GM18499 (cell line): ENCODE results near the gene GIGYF1.
A peak's percentile ranks its signal among the peaks of the same experiment; 100 is the strongest.
"Not testable (repeated sequence)": the region's sequence is repeated elsewhere in the genome, so short reads cannot be mapped to it uniquely, and the experiment has no call there.

Experiments
- ATAC-seq: cut with Tn5 transposase; IDR thresholded peaks from one replicate; pipeline ENCODE4 v1.9.1; 2021; ENCODE audit warnings: moderate number of reproducible peaks; ENCODE audit not compliant: insufficient read depth, unreplicated experiment

Gene GIGYF1

GRCh38 chr7:100674411-100675104 lies 19.5 kb downstream of the GIGYF1 start:
- ATAC-seq = no peak

GRCh38 chr7:100673942-100674410 lies 20.1 kb downstream of the GIGYF1 start:
- ATAC-seq = no peak

GRCh38 chr7:100673302-100673941 lies 20.6 kb downstream of the GIGYF1 start, which contains the start of gene GNB2:
Gene GNB2 (plus strand): TSS chr7:100673740. CDS start chr7:100676266, 2,526 bp downstream.
- ATAC-seq = peak; percentile 44

GRCh38 chr7:100671353-100672327 lies 22.4 kb downstream of the GIGYF1 start:
- ATAC-seq = no peak

- no peak for ATAC-seq
Measured at GRCh38 chr7:100670074-100670473, 24.0 kb downstream of the GIGYF1 start.

- ATAC-seq = not testable (repeated sequence)
Measured at GRCh38 chr7:100669106-100669505, 24.9 kb downstream of the GIGYF1 start.

- ATAC-seq = no peak
Measured at GRCh38 chr7:100668069-100668449, 26.0 kb downstream of the GIGYF1 start.

- no peak for ATAC-seq
Measured at GRCh38 chr7:100667331-100668068, 26.6 kb downstream of the GIGYF1 start.

GRCh38 chr7:100665168-100665726 lies 28.8 kb downstream of the GIGYF1 start:
- ATAC-seq = no peak

- ATAC-seq = not testable (repeated sequence)
Measured at GRCh38 chr7:100662194-100662776, 31.8 kb downstream of the GIGYF1 start.

GRCh38 chr7:100655908-100656674 lies 38.0 kb downstream of the GIGYF1 start, which contains the start of gene ACTL6B:
Gene ACTL6B (minus strand): TSS chr7:100656448. CDS start chr7:100656354, 94 bp downstream.
- no peak for ATAC-seq

- ATAC-seq = no peak
Measured at GRCh38 chr7:100654908-100655831, 38.9 kb downstream of the GIGYF1 start.

- ATAC-seq = no peak
Measured at GRCh38 chr7:100649826-100650565, 44.1 kb downstream of the GIGYF1 start.

GRCh38 chr7:100642534-100642907 lies 51.5 kb downstream of the GIGYF1 start:
- ATAC-seq = no peak

GRCh38 chr7:100641860-100642533 lies 52.1 kb downstream of the GIGYF1 start:
- ATAC-seq = no peak

- no peak for ATAC-seq
Measured at GRCh38 chr7:100641463-100641859, 52.6 kb downstream of the GIGYF1 start, which contains the start of gene TFR2. Gene TFR2 (minus strand): TSS chr7:100641552. CDS start chr7:100641509, 43 bp downstream.
